ENCODE data around the gene SPEN. TPM values are rescaled to one million over a fixed set of nuclear protein-coding genes. Genes with fewer than 3 reads are reported as not detected.

Gene SPEN
- polyA plus RNA-seq, 1 experiment: 4.6 TPM

DNA sequence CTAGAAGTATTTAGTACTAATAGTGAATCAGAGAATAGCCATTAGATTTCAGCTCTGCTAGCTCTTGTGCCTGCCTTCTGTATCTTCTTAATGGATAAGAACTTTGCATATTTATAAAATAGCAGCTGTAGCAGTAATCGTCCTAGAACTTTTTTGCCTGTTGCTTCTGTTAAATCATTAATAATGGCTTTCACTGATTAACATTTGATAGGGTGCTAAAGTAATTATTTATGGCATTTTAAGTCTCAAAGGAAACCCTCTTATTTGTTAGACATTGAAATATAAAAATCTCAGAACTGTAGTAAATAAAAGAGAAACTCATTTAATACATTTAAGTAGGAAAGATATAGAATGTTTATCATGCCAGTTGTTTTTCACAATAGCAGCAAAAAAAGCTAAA lies 27.0 kb downstream of the SPEN start:
- no peak for DNase-seq (ENCODE audit: low read depth)
- peaks cover 3% of the 10 kb centered on the region for H3K36me3 ChIP-seq (ENCODE audit: control insufficient read depth, insufficient read depth, low read length)
- H3K4me3 ChIP-seq (ENCODE audit: low read depth, low read length): no peak overlapping the region
- CTCF ChIA-PET: no interaction called here
- POLR2A ChIA-PET: no interaction called here
- no peaks in the 10 kb centered on the region for H3K27me3 ChIP-seq (ENCODE audit: control insufficient read depth, insufficient read depth, low read length)
- TF ChIP-seq CTCF (IDR thresholded peaks at IDR 0.05; ENCODE audit: insufficient read depth, low read depth, low read length): no peak

GRCh38 chr1:15876357-15877055 lies 29.0 kb downstream of the SPEN start:
- Histone ChIP-seq H3K36me3 (ENCODE audit: control insufficient read depth, insufficient read depth, low read length) (peaks cover 3% of the 10 kb centered on the region), H3K4me3 (ENCODE audit: low read depth, low read length) (no peak overlapping the region), H3K27me3 (ENCODE audit: control insufficient read depth, insufficient read depth, low read length) (no peaks in the 10 kb centered on the region)
- POLR2A ChIA-PET: no interaction called here
- CTCF ChIA-PET: interaction anchor here (0.9 to 1.3 kb wide), 3 partner anchors 9 to 69 kb away, joined by 3 read pairs; no protein-coding TSS in a partner anchor
- no peak for TF ChIP-seq CTCF (IDR thresholded peaks at IDR 0.05; ENCODE audit: insufficient read depth, low read depth, low read length)
- DNase-seq (ENCODE audit: low read depth): no peak

DNA sequence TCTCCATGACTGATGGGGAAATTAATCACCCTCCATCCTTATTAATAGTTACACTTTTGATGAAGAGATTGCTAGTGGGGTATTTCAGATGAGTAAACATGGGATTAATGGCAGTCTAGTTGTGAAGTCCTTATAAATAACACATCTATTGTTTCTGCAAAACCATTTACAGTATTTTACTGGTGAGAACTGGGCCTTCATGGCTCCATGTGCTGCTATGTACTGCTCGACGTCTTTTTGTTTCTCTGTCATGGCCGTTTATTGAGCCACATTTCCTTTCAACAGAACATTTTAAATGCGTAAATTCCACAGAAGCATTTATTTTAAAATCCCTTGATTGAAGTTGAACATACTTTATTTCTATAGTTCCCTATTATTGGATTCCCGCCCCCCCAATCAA lies 34.5 kb downstream of the SPEN start:
- CTCF ChIA-PET: interaction anchor here (0.6 to 1.1 kb wide), 2 partner anchors 17 to 33 kb away, joined by 3 to 4 read pairs; no protein-coding TSS in a partner anchor
- no peaks in the 10 kb centered on the region for H3K27me3 ChIP-seq (ENCODE audit: control insufficient read depth, insufficient read depth, low read length)
- no peak overlapping the region for H3K4me3 ChIP-seq (ENCODE audit: low read depth, low read length)
- no peak for TF ChIP-seq CTCF (IDR thresholded peaks at IDR 0.05; ENCODE audit: insufficient read depth, low read depth, low read length)
- POLR2A ChIA-PET: no interaction called here
- 0 out of 2 replicates have a peak, but pooled peaks cover 1% of the 10 kb centered on the region for H3K36me3 ChIP-seq (ENCODE audit: control insufficient read depth, insufficient read depth, low read length)
- DNase-seq (ENCODE audit: low read depth): no peak

DNA sequence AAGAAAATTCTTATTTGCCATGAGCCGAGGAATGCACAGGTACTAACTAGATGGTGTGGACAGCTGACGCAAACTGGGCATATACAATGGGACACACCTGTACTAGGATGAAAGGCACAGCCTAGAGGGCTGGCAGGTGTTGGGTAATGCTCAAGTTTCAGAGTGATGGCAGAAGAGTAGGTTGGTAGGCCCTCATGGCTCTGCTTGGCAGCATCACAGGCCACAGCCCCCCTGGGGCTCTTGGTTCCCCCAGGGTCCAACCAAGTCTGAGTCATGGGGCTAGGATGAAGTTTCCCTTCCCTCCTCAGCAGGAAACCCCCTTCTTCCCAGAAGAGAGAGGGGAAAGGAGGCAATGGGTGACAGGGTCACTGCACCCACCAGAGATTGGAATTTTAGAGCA lies 35.2 kb downstream of the SPEN start:
- no peak for TF ChIP-seq CTCF (IDR thresholded peaks at IDR 0.05; ENCODE audit: insufficient read depth, low read depth, low read length)
- H3K27me3 ChIP-seq (ENCODE audit: control insufficient read depth, insufficient read depth, low read length): no peaks in the 10 kb centered on the region
- DNase-seq (ENCODE audit: low read depth): no peak
- H3K36me3 ChIP-seq (ENCODE audit: control insufficient read depth, insufficient read depth, low read length): 0 out of 2 replicates have a peak, but pooled peaks cover 1% of the 10 kb centered on the region
- ChIA-PET CTCF (interaction anchor here (0.6 to 1.1 kb wide), 4 partner anchors 14 to 55 kb away, joined by 3 read pairs; no protein-coding TSS in a partner anchor), POLR2A (no interaction called here)
- H3K4me3 ChIP-seq (ENCODE audit: low read depth, low read length): no peak overlapping the region

- POLR2A ChIA-PET: no interaction called here
- no peaks in the 10 kb centered on the region for H3K27me3 ChIP-seq (ENCODE audit: control insufficient read depth, insufficient read depth, low read length)
- no peaks in the 10 kb centered on the region for H3K36me3 ChIP-seq (ENCODE audit: control insufficient read depth, insufficient read depth, low read length)
- no peak for TF ChIP-seq CTCF (IDR thresholded peaks at IDR 0.05; ENCODE audit: insufficient read depth, low read depth, low read length)
- no peak overlapping the region for H3K4me3 ChIP-seq (ENCODE audit: low read depth, low read length)
- CTCF ChIA-PET: interaction anchor here (0.6 to 1.1 kb wide), 4 partner anchors 13 to 55 kb away, joined by 3 read pairs; no protein-coding TSS in a partner anchor
- DNase-seq (ENCODE audit: low read depth): no peak
Observed at GRCh38 chr1:15883326-15883725, 35.8 kb downstream of the SPEN start.
